GM18870 (cell line): ENCODE measurements around the gene PLOD1.
"Not testable (repeated sequence)": the region's sequence is repeated elsewhere in the genome, so short reads cannot be mapped to it uniquely, and the experiment has no call there.

Experiments
- ATAC-seq: cut with Tn5 transposase; IDR thresholded peaks from one replicate; pipeline ENCODE4 v1.9.1; 2021; ENCODE audit warnings: moderate library complexity; ENCODE audit not compliant: unreplicated experiment

Gene PLOD1

DNA sequence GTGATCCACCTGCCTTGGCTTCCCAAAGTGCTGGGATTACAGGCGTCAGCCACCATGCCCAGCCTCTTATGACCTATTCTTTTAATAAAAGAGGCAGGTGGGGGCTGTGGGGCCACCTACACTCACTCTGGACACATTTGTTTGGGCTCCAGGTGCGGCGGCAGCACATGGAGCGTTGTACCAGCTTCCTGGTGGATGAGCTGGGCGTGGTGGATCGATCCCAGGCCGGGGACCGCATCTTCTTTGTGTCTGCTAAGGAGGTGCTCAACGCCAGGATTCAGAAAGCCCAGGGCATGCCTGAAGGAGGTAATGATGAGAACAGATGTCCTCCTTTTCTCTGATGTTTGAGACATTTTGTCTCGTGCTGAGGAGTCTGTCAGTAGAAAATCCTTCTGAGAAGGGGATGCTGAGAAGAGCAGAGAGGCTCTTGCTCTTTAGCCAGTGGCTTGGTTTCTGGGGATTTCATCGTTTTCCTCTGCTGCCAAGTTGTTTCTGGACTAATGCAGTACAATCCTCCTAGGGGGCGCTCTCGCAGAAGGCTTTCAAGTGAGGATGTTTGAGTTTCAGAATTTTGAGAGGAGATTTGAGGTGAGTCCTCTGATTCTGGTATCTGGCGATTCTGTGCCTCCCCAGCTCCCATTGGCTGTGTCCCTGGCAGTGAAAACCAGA is 66.9 kb downstream of the PLOD1 start:
- ATAC-seq = no peak

DNA sequence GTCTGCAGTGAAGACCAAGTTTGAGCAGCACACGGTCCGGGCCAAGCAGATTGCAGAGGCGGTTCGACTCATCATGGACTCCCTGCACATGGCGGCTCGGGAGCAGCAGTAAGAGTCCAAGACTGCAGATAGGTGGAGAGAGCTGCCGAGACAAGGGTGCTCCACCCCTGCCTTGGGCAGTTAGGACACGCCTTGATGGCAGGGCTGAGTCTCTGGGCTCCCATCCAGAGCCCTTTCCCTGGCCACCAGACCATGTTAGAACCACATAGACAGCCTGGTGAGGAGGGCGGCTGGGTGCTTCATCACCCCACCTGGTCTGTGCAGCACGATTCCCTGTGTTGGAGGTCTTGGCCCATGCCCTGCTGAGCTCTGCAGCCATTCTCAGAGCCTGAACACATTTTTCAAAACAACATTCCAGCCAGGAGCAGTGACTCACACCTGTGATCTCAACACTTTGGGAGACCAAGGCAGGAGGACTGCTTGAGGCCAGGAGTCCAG is 67.5 kb downstream of the PLOD1 start:
- no peak for ATAC-seq

DNA sequence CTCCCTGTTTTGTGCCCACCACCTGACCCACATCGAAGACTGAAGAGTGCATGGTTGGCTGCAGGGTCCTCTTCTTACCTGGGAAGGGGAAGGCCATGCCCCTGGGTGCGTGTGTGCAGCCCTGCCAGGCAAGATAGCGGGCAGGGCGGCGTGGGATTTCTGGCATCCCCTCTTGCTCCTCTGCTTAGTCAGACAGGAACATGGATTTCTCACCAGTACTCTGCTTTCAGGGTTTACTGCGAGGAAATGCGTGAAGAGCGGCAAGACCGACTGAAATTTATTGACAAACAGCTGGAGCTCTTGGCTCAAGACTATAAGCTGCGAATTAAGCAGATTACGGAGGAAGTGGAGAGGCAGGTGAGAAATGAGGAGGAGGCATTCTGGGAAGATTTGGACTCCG is 69.2 kb downstream of the PLOD1 start:
- ATAC-seq = no peak

DNA sequence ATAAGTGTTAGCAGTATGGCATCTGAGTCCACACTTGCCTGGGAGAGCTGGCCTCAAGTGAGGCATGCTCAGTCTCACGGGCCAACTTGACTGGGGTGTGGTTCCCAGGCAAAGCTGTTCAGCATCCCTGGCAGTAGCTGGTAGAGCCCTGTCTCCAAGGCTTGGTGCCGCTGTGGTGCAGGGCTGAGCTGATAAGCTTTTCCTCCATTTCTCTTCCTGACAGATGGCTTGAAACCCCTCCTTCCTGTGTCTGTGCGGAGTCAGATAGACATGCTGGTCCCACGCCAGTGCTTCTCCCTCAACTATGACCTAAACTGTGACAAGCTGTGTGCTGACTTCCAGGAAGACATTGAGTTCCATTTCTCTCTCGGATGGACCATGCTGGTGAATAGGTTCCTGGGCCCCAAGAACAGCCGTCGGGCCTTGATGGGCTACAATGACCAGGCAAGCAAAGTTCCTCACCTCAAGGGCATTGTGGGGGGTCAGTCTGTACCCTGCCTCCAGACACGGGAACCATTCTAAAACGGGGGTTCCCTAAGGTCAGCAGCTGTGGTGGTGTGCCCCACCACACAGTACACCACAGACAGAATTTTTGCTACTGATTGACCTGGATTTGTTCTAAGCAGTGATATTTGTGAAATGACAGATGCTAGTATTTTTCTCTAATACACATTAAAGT is 71.1 kb downstream of the PLOD1 start:
- ATAC-seq = no peak

DNA sequence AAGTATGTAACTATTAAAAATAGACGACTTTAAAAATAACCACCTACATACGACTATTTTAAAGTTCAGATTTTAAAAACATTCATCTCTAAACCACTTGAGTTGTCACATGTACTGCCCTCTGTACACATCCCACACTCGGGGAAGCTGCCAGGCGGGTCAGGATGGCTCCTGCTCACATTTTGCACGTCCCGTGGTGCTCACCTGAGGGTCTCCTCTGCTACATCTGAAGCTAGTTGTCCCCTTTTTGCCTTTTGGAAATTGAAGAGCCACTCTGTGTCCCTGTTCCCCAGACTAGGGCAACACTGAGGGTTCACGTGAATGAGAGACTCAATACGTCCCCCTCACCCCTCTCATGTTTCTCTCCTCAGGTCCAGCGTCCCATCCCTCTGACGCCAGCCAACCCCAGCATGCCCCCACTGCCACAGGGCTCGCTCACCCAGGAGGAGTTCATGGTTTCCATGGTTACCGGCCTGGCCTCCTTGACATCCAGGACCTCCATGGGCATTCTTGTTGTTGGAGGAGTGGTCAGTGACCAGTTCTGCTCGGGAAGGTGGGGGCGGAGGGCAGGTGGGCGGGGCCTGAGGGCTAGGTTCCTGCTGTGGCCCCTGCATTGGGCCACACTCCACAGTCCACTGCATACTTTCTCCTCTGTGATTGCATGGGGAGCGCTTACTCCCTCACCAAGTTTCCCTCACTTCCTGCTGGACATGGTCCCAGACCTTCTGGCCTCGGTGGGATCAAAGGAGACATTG is 71.8 kb downstream of the PLOD1 start:
- ATAC-seq = no peak

DNA sequence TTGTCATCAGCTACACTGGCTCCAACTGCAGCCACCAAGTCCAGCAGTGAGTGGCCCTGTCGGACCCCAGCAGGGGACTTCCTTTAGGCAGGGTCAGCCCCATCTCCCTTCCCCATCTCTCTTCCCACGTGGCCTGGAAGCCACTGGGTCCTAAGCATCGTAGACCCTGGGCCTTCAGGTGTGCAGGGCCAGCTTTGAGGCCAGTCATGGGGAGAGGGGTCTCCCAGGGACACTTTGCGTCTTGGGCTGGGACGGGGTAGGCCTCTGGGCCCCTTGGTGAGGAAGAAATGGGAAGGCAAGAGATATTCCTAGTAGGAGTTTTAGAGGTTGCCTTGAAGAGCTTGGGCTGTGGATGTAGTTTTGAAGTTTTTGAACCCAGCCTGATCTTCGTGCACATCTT is 72.7 kb downstream of the PLOD1 start:
- ATAC-seq = no peak

DNA sequence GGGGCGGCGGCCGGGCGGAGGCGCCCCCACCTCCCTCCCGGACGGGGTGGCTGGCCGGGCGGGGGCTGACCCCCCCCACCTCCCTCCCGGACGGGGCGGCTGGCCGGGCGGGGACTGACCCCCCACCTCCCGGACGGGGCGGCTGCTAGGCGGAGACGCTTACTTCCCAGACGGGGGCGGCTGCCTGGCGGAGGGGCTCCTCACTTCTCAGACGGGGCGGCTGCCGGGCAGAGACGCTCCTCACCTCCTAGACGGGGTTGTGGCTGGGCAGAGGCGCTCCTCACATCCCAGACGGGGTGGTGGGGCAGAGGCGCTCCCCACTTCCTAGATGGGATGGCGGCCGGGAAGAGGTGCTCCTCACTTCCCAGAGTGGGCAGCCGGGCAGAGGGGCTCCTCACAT is 73.8 kb downstream of the PLOD1 start:
- not testable (repeated sequence) for ATAC-seq

DNA sequence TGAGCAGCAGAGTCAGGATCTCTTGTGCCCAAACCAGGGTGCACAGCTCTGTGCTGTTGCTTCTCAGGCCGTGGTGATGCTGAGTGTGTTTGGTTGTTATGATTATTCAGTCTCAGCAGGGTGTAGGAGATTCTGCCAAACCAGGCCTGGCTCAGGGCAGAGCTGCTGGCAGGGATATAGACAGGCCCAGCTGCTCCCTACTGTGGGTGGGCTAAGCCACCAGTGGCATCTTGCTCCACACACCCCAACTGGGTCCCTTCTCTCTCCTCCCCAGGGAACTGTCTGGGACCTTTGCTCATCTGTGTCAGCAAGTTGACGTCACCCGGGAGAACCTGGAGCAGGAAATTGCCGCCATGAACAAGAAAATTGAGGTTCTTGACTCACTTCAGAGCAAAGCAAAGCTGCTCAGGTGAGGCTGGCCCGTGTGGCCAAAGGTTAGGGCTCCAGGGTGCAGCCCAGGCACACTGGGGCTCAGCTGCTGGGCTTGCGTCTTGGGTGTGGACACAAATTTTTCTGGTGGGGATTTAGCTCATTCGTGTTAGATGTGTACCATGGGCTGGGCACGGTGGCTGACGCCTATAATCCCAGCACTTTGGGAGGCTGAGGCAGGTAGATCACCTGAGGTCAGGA is 74.9 kb downstream of the PLOD1 start:
- no peak for ATAC-seq

DNA sequence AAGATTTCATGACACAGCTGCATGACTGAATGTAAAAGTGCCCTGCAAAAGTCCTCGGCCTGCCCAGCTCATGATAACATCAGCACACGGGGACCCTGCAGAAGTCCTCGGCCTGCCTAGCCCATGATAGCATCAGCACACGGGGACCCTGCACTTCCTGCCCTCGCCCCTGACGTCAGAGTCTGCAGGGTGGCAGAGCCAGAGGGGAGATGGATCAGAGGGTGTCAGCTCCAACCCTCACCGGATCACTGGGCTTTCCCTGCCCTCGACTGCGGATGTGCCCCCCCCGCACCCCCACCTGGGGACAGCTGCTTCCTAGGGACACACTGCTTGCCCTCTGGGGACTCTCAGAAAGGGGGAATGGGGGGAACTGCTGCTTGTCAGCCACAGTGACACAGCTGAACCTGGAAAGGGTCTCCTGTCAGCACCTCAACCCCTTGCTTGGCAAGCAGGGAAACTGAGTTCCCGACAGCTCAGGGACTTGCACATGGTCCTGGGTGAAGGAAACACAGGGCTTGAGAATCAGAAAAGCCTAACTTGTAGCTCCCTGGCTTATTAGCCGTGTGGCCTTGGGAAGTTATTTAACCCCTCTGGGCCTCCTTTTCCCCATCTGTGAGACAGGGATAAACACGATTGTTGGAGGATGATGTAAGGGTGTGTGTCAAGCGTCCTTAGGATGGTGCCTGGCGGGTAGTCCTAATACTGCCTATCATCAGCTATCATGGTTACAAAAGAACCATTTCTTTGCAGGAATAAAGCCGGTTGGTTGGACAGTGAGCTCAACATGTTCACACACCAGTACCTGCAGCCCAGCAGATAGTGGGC is 76.4 kb downstream of the PLOD1 start:
- ATAC-seq = no peak

DNA sequence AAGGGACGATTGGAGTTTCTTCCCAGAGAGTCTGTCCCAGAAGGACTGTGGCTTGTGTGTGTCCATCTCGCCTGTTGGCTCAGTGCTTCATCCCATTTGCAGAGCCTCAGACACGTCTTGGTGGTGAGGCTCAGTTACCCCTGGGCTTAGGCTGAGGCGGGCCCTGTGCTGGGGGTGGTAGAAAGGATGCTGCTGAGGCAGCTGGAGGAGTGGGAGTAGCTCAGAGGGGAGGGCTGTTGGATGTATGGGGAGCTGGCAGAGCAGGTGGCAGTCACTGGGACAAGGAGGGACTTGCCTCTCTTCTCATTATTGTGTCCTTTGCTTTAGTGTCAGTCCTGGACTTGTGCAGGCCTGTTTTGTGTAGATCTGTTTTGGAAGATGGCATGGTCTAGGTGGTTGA is 77.5 kb downstream of the PLOD1 start:
- ATAC-seq = no peak

DNA sequence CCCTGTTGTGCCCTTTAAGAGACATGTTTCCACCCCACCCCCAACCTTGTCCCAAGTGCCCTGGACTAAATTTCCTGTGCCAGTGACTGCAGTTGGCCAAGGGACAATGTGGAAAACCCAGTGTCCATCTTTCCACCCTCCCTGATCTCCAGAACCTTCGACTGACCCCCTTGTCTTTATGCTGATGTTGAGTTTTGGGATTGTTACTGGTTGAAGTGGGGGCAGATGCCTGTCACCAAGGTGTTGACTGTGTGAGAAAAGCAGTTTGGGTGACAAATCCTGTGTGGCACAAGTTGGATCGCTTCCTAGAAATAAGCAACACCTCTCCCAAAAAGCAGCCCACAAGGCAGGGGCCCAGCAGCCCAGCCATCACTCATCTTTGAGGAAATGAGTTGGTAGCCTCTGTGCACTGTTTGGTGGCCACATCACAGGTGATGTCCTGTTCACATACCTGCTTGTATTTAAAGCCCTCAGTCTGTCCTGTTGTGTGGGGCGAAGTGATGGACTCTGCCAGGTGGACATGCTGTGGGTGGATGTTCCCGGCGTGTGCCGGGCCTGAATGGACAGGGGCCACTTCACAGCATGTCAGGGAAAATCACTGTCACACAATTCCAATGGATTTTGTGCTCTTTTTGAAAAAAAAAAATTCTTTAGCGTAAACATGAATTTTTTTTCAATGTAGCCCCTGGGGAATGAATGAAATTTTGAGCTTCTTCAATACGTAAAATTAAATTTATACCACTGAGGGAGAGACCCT is 78.2 kb downstream of the PLOD1 start:
- no peak for ATAC-seq

DNA sequence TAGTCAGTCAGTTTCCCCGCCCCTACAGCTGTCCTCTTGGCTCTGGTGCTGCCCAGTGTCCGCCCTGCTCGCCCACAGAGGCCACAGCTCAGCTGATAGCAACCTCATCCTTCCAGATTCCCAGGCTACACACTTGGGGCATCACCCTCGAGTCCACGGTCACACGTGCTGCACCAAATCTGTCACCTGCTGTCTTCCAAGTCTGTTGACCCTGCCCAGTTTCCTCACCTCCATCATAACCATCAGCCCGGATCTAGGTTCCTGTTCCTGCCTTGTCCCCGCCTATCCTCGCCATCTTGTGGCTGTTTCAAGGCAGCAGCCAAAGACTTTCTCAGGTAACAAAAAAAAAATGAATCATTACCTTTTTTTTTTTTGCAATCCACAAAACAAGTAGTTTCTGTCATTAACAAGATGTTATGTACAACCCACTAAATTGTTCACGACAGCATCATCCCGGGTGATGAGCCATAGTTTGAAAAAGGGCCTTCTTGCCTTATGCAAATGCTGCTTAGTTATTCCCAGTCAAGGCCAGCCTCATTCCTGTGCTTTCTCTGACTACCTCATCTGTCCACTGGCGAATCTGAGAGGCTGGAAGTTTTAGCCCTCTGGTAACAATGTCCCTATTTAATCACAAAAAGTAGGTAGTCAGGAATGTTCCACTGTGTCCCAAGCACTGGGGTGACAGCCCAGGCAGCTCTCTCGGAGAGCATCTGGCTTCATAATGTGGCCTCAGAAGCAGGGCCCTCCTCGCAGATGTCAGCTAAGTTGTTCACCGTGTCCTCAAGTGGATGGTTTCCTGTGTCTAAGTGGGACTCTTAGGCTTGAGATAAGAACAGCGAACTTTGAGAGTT is 79.8 kb downstream of the PLOD1 start:
- ATAC-seq = no peak

DNA sequence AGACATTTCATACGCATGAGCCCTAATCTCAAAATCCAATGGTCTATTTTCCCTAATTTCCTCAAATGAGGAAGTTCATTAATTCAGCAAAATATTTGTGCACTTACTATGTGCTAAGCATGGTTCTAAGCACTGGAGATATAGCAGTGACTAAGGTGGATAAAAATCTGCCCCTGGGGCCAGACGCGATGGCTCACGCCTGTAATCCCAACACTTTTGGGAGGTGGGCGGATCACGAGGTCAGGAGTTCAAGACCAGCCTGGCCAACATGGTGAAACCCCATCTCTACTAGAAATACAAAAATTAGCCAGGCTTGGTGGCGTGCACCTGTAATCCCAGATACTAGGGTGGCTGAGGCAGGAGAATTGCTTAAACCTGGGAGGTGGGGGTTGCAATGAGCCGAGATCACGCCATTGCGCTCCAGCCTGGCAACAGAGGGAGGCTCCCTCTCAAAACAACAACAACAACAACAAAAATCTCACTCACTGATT is 80.5 kb downstream of the PLOD1 start:
- no peak for ATAC-seq

DNA sequence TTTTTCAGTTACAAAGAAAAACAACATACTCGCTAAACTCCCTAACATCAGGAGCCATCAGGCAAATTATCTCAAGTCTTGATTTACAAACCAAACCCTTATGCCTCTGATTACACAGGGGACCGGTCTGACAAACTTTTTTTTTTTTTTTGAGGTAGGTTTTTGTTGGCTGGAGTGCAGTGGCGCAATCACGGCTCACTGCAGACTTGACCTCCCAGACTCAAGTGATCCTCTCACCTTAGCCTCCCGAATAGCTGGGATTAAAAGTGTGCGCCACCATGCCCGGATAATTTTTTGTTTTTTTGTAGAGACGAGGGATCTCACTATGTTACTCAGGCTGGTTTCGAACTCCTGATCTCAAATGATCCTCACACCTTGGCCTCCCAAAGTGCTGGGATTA is 81.0 kb downstream of the PLOD1 start:
- no peak for ATAC-seq

DNA sequence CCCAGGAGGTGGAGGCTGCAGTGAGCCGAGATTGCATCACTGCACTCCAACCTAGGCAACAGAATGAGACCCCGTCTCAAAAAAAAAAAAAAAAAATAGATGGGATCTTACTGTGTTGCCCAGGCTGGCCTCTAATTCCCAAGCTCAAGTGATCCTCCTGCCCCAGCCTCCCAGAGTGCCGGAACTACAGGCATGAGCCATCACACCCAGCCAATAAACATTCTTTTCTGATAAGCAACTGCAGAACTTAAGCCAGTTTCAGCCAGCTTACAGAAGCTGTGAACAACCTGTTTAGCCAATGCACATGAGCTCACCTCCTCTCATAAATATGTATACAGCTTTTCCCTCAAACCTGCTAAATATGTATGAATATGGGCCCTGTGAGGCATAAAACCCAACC is 81.7 kb downstream of the PLOD1 start:
- ATAC-seq = no peak

DNA sequence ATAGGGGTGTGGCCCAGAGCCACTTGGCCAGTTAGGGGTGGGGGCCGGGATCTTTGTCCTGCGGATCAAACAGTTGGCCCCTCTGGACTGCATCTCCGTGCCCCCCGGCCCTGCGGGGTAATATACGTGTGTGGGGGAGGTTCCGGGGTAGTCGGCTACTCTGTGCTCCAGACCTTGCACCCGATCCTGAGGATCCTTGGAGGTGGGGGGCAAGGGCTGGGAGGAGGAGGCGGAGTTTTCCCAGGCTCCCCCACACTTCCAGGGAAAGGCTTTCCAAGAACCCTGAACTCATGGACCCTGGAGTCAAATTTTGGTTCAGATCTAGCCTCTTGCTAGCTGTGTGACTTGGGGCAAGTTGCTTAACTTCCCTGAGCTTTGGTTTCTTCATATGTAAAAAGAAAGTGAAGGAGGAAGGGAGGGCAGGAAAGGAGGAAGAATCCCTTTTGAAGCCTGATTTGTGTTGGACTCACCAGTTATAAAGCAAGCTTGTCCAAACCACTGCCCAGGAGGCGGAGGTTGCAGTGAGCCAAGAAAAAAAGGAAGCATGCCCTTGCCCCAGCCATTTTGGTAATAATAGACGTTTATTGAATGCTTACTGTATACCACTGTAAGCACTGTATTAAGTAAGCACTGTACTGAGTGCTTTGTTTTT is 85.5 kb downstream of the PLOD1 start:
- ATAC-seq = no peak

DNA sequence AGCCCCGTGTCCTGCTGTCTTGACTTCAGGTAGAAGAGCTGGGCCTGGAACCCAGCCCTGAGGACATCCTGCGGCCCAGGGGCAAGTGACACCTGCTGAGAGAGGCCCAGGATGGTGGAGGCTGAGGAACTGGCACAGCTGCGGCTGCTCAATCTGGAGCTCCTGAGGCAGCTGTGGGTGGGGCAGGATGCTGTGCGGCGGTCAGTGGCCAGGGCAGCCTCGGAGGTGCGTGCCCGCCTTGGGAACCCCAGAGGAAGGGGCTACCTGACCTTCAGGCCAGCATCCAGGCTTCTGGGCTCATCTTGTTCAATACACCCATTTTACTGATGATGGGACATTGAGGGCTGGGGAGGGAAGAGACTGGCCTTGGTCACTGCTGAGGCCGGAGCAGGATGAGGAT is 87.1 kb downstream of the PLOD1 start:
- no peak for ATAC-seq

DNA sequence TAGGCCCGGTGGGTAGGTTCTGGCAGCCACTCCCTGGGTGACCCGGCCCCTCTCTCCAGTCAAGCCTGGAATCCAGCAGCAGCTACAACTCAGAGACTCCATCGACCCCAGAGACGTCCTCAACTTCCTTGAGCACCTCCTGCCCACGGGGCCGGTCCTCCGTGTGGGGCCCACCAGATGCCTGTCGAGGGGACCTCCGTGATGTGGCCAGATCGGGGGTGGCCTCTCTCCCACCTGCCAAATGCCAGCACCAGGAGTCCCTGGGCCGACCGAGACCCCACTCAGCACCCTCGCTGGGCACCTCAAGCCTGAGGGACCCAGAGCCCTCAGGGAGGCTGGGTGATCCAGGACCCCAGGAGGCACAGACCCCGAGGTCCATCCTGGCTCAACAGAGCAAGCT is 87.5 kb downstream of the PLOD1 start:
- no peak for ATAC-seq
